SH-SY5Y (cell line): ENCODE data around the gene SH3TC1.

ENCODE experiments used
- GATA2 ChIP-seq: IDR thresholded peaks from 2 replicates; pipeline ENCODE4 v1.6.1; 2011; ENCODE audit warnings: mild to moderate bottlenecking, low read depth, low read length
- GATA3 ChIP-seq: IDR thresholded peaks from 2 replicates; pipeline ENCODE4 v1.6.1; 2011; ENCODE audit warnings: low read depth, mild to moderate bottlenecking, low read length, moderate library complexity

- TF ChIP-seq GATA2 (no peak), GATA3 (no peak)
These were observed 79.6 kb downstream of the SH3TC1 start for GRCh38 chr4:8278421-8279287.
